Stimulated activated CD8-positive, alpha-beta memory T cell treated with anti-CD3 and anti-CD28 coated beads, Interleukin-2, amount 100 ng/mL, for 1 hour (primary cell): ENCODE results near the gene NUDT1.

Experiments
- DNase-seq, 2 donors: peaks; one replicate each; pipeline ENCODE4 v3.0.0-alpha.2; 2020; ENCODE audit warnings: low read depth in 2 of 2

Gene NUDT1

GRCh38 chr7:2299131-2299829, 57.3 kb downstream of the NUDT1 start:
- no peak for DNase-seq

- DNase-seq: no peak
Observed at GRCh38 chr7:2299870-2300512, 58.0 kb downstream of the NUDT1 start.
